K562 (cell line): ENCODE measurements around the gene NUMB. TPM values are rescaled to one million over a fixed set of nuclear protein-coding genes. Genes with fewer than 3 reads are reported as not detected.
A peak's percentile ranks its signal among the peaks of the same experiment; 100 is the strongest.

Experiments used
- ATAC-seq: fragments of 200-7000 bp; cut with Tn5 transposase; 3 replicates; pipeline ENCODE4 v1.9.1; 2020; ENCODE audit warnings: moderate library complexity
- BruUV-seq: library from RNA; stranded (reverse); fragments of 400-500 nt; replicated peaks from 2 replicates; lab custom pipeline; 2021; lab: Mats Ljungman, UMichigan
- CTCF ChIA-PET: fragments of 300-600 bp; formaldehyde crosslinking; extraction: SDS; loops from one replicate; lab custom pipeline; 2021; ENCODE audit warnings: low intra/inter-chr PET ratio; lab: Yijun Ruan, JAX
- POLR2A ChIA-PET: fragments of 300-600, 350-650 bp; sonication (Branson Sonifier 250); formaldehyde crosslinking; extraction: SDS; loops from one replicate; lab custom pipeline; 2021; ENCODE audit warnings: antibody characterized with exemption, inconsistent platforms; lab: Yijun Ruan, JAX
- DNase-seq, 4 experiments: peaks; one replicate each; pipeline versions ENCODE4 v3.0.0 to v3.0.0-alpha.2; 2011 to 2018; ENCODE audit warnings: low spot score in 3 of 4, mixed read lengths in 3 of 4; ENCODE audit errors: extremely low read depth in 1 of 4
- FAIRE-seq: peaks from 2 replicates; lab custom pipeline; 2011; peaks lifted over from hg19 to GRCh38; lab: Jason Lieb, UNC
- H2AFZ ChIP-seq: 2 replicates; pipeline ENCODE4 v1.6.0; 2011; ENCODE audit warnings: low read depth, low read length, control low read depth, inconsistent platforms
- H3K27ac ChIP-seq: fragments of 200-600 bp; 3 replicates; pipeline ENCODE4 v1.8.0; 2011; ENCODE audit warnings: low read depth, mild to moderate bottlenecking, control low read depth, inconsistent platforms, low read length, moderate library complexity, mixed read lengths; ENCODE audit errors: extremely low read depth
- H3K27me3 ChIP-seq, 2 experiments: fragments of 300-600 bp in 1 of 2; 2 replicates in 1 of 2; 3 replicates in 1 of 2; pipeline versions ENCODE4 v1.6.0 to v1.8.0; 2011; ENCODE audit warnings: inconsistent platforms in 2 of 2, low read length in 2 of 2, mild to moderate bottlenecking in 1 of 2, mixed read lengths in 1 of 2, moderate library complexity in 1 of 2; ENCODE audit not compliant: control insufficient read depth in 2 of 2, insufficient read depth in 2 of 2
- H3K36me3 ChIP-seq: fragments of 300-600 bp; 3 replicates; pipeline ENCODE4 v1.8.0; 2011; ENCODE audit warnings: mild to moderate bottlenecking, low read length, inconsistent platforms; ENCODE audit not compliant: control insufficient read depth, insufficient read depth
- H3K4me1 ChIP-seq, 2 experiments: fragments of 200-600 bp in 1 of 2; replicated peaks in 1 of 2; 2 replicates in 1 of 2; 3 replicates in 1 of 2; pipeline versions ENCODE4 v1.5.1 to v1.8.0; 2011; ENCODE audit warnings: inconsistent platforms in 2 of 2, low read length in 2 of 2, mild to moderate bottlenecking in 1 of 2, mixed read lengths in 1 of 2, moderate library complexity in 1 of 2; ENCODE audit not compliant: control insufficient read depth in 2 of 2, insufficient read depth in 2 of 2
- H3K4me2 ChIP-seq: 2 replicates; pipeline ENCODE4 v1.6.1; 2011; ENCODE audit warnings: low read length, control low read depth, inconsistent platforms, mixed read lengths; ENCODE audit not compliant: insufficient read depth
- H3K4me3 ChIP-seq: fragments of 200-600 bp; sonication (generic), shearing (Covaris generic); 2 replicates; pipeline ENCODE4 v1.5.1; 2016; ENCODE audit warnings: control low read depth, inconsistent platforms
- H3K79me2 ChIP-seq: fragments of 200-600 bp; 3 replicates; pipeline ENCODE4 v1.8.0; 2011; ENCODE audit warnings: low read length, inconsistent platforms; ENCODE audit not compliant: control insufficient read depth, insufficient read depth
- H3K9ac ChIP-seq, 2 experiments: 2 replicates each; pipeline versions ENCODE4 v1.6.0 to v1.6.1; 2011; ENCODE audit warnings: low read depth in 2 of 2, low read length in 2 of 2, control low read depth in 1 of 2, inconsistent platforms in 1 of 2, mild to moderate bottlenecking in 1 of 2, mixed read lengths in 1 of 2; ENCODE audit not compliant: insufficient read depth in 1 of 2
- H3K9me1 ChIP-seq: one replicate; pipeline ENCODE4 v1.6.0; 2011; ENCODE audit warnings: inconsistent platforms, mild to moderate bottlenecking, low read length, moderate library complexity; ENCODE audit not compliant: control insufficient read depth, insufficient read depth
- H3K9me3 ChIP-seq: replicated peaks from 2 replicates; pipeline ENCODE4 v1.5.1; 2011; ENCODE audit warnings: low read depth, low read length, inconsistent platforms; ENCODE audit not compliant: control insufficient read depth, insufficient read depth
- H4K20me1 ChIP-seq: replicated peaks from 2 replicates; pipeline ENCODE4 v1.6.1; 2011; ENCODE audit warnings: low read length, inconsistent platforms, mixed read lengths; ENCODE audit not compliant: control insufficient read depth, insufficient read depth
- CBX2 ChIP-seq: fragments of 200-600 bp; sonication (generic); IDR thresholded peaks from one replicate; pipeline ENCODE4 v1.6.1; 2012; ENCODE audit warnings: mild to moderate bottlenecking, low read length, inconsistent platforms; ENCODE audit not compliant: insufficient read depth, poor library complexity, severe bottlenecking
- KHSRP ChIP-seq: fragments of 450-650 bp; IDR thresholded peaks from 2 replicates; pipeline ENCODE4 v1.6.1; 2017
- PHF8 ChIP-seq: fragments of 200-600 bp; sonication (generic); IDR thresholded peaks from 2 replicates; pipeline ENCODE4 v1.6.1; 2012; ENCODE audit warnings: mixed run types, mild to moderate bottlenecking, inconsistent platforms, low read length, moderate library complexity, borderline replicate concordance
- SAFB ChIP-seq: fragments of 200-400 bp; formaldehyde crosslinking; IDR thresholded peaks from 2 replicates; pipeline ENCODE4 v1.6.1; 2017; ENCODE audit warnings: low read depth, low read length, borderline replicate concordance
- SRSF7 ChIP-seq: fragments of 200-400 bp; formaldehyde crosslinking; optimal IDR thresholded peaks from 2 replicates; pipeline ENCODE3; 2017; ENCODE audit warnings: mild to moderate bottlenecking, low read depth, low read length
- TRIM28 ChIP-seq: fragments of 450-650 bp; IDR thresholded peaks from 2 replicates; pipeline ENCODE4 v1.6.1; 2017
- XRCC4 ChIP-seq: IDR thresholded peaks from one replicate; pipeline ENCODE4 v1.6.1; 2011; ENCODE audit not compliant: insufficient read depth, insufficient read length; ENCODE audit errors: extremely low read depth
- ZFP36 ChIP-seq: fragments of 150-350 bp; IDR thresholded peaks from 2 replicates; pipeline ENCODE4 v1.6.1; 2018; ENCODE audit warnings: low read length, low read depth; ENCODE audit not compliant: partially characterized antibody
- ZNF77 ChIP-seq: fragments of 250-450 bp; sonication (Bioruptor Pico); IDR thresholded peaks from 2 replicates; pipeline ENCODE4 v1.5.0; 2020
- WGBS: fragments of 100-300 bp; shearing (Covaris generic); methylation state at CpG from one replicate; pipeline ENCODE4 v1.1.6; 2016; ENCODE audit warnings: low coverage, mixed read lengths; ENCODE audit not compliant: insufficient coverage; ENCODE audit errors: missing lambda C conversion rate; 5-methylcytosine and 5-hydroxymethylcytosine counted together
- in situ Hi-C: fragments of 300-500 bp; cut with MboI; formaldehyde crosslinking; loops from 4 replicates; pipeline ENCODE4 v1.15.0; 2018; ENCODE audit warnings: inconsistent platforms, mixed read lengths
- intact Hi-C: fragments of 100-400 bp; cut with micrococcal nuclease; formaldehyde crosslinking; loops from 2 replicates; pipeline ENCODE4 v1.14.2; 2022
- polyA plus RNA-seq, 8 experiments: library from polyadenylated mRNA; depleted of rRNA in 4 of 8; stranded (reverse) in 5 of 8; unstranded in 3 of 8; fragments of >200 nt; fragmentation: Nextera tagmentation in 2 of 8; fragmentation: Illumina TruSeq in 1 of 8; extraction: Ambion mirVana in 2 of 8; extraction: Trizol in 1 of 8; gene quantifications; 2 replicates each; pipeline versions ENCODE4 v1.2.1 to v1.2.3, GENCODE V29; 2011 to 2014; ENCODE audit warnings: inconsistent platforms in 1 of 8, missing spikeins in 1 of 8
- total RNA-seq, 7 experiments: library from RNA; depleted of rRNA in 6 of 7; stranded (reverse); fragments of >200 nt in 6 of 7; fragmentation: Illumina TruSeq in 2 of 7; extraction: Trizol in 2 of 7; gene quantifications; 2 replicates each; pipeline versions ENCODE4 v1.2.1 to v1.2.3, GENCODE V29; 2011 to 2021; ENCODE audit warnings: low replicate concordance in 1 of 7
- TF ChIP-seq, protein P1 (sequence below): fragments of 250-450 bp; sonication (Bioruptor Pico); IDR thresholded peaks from 2 replicates; pipeline ENCODE4 v1.8.0; 2021; ENCODE audit warnings: mild to moderate bottlenecking, moderate library complexity

The NUMB gene
- total and polyA plus RNA-seq, 9 of the 15 experiments (the other 6 are each of a cell fraction or from before 2014, with no cell fraction given): 13.5 to 54.0 (median 32.3) TPM

DNA sequence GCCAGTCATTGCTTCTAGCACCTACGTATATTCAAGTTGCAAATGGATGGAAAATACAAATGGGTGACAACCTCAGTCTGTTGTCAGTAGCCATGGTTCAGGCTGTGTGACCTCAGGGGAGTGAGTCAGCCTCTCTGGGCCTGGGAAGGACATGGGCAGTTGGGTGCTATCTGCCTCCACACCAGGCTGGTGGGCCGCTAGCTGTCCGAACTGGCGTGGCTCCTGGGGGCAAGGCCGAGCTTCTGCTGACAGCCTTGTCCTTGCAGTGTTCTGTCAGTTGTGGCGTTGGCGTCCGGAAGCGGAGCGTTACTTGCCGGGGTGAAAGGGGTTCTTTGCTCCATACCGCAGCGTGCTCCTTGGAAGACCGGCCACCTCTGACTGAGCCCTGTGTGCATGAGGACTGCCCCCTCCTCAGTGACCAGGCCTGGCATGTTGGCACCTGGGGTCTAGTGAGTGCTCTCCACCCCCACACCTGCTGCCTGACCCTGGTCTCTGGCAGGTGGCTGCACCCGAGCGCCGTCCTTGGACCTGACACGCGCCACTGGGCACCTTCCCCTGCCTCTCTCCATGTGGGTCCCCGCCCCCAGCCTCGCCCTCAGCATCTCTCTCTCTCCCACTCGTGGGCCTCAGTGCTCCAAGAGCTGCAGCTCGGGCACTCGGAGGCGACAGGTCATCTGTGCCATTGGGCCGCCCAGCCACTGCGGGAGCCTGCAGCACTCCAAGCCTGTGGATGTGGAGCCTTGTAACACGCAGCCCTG, 203.9 kb downstream of the NUMB start:
- Histone ChIP-seq H3K27me3 (no peaks in the 10 kb centered on the region), H3K4me2 (no peak overlapping the region), H3K9ac (no peak overlapping the region; a peak in 1 of 4 replicates), H3K9me3 (no peaks in the 10 kb centered on the region), H3K79me2 (no peaks in the 10 kb centered on the region), H3K27ac (no peak overlapping the region), H2AFZ (no peak overlapping the region), H3K9me1 (no peaks in the 10 kb centered on the region), H3K4me1 (peaks cover 0 to 21% of the 10 kb centered on the region in 2 experiments; a peak in 2 of 5 replicates), H3K36me3 (no peaks in the 10 kb centered on the region), H4K20me1 (no peaks in the 10 kb centered on the region), H3K4me3 (no peak overlapping the region)
- ATAC-seq: no peak
- DNase-seq: no peak
- ChIA-PET POLR2A (interaction anchor here (0.6 to 0.9 kb wide), 2 partner anchors 8 to 17 kb away, joined by 3 read pairs; no protein-coding TSS in a partner anchor), CTCF (no interaction called here)
- WGBS: 51% methylated on average over 7 of the region's 28 CpGs
- TF ChIP-seq ZNF77 (no peak), ZFP36 (peak; percentile 78)
- intact Hi-C loops (no loop called here), in situ Hi-C loops (no loop called here)
- no TSS peak for BruUV-seq
- FAIRE-seq: no peak

DNA sequence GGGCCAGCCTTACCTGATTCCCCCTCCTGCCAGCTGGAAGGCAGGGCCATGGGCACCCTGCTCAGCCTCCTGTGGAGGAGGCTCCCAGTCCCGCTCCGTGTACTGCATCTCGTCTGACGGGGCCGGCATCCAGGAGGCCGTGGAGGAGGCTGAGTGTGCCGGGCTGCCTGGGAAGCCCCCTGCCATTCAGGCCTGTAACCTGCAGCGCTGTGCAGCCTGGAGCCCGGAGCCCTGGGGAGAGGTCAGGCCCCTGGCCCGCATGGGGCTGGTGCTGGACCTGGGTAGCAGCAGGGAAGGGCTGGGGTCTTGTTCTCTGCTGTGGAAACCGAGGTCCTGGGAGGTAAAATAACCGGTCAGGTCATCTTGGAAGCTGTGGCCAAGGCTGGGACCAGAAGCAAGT, 204.6 kb downstream of the NUMB start:
- H3K27ac ChIP-seq: no peak overlapping the region
- ChIA-PET POLR2A (interaction anchor here (0.6 to 0.9 kb wide), 2 partner anchors 9 to 16 kb away, joined by 3 read pairs; no protein-coding TSS in a partner anchor), CTCF (no interaction called here)
- 21% methylated on average over 3 of the region's 12 CpGs for WGBS
- H3K36me3 ChIP-seq: no peaks in the 10 kb centered on the region
- no peaks in the 10 kb centered on the region for H3K79me2 ChIP-seq
- FAIRE-seq (no peak), DNase-seq (no peak), ATAC-seq (no peak)
- H3K4me3 ChIP-seq: no peak overlapping the region
- intact Hi-C loops: no loop called here
- no peak overlapping the region for H2AFZ ChIP-seq
- H4K20me1 ChIP-seq: no peaks in the 10 kb centered on the region
- H3K4me2 ChIP-seq: no peak overlapping the region
- H3K9me3 ChIP-seq: no peaks in the 10 kb centered on the region
- H3K9me1 ChIP-seq: no peaks in the 10 kb centered on the region
- no peaks in the 10 kb centered on the region for H3K27me3 ChIP-seq
- peaks cover 4 to 18% of the 10 kb centered on the region in 2 experiments; a peak in 3 of 5 replicates for H3K4me1 ChIP-seq
- no TSS peak for BruUV-seq
- in situ Hi-C loops: no loop called here
- no peak overlapping the region for H3K9ac ChIP-seq
- TF ChIP-seq, protein P1, sequence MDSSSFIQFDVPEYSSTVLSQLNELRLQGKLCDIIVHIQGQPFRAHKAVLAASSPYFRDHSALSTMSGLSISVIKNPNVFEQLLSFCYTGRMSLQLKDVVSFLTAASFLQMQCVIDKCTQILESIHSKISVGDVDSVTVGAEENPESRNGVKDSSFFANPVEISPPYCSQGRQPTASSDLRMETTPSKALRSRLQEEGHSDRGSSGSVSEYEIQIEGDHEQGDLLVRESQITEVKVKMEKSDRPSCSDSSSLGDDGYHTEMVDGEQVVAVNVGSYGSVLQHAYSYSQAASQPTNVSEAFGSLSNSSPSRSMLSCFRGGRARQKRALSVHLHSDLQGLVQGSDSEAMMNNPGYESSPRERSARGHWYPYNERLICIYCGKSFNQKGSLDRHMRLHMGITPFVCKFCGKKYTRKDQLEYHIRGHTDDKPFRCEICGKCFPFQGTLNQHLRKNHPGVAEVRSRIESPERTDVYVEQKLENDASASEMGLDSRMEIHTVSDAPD: no peak
- no peak for TF ChIP-seq KHSRP
- no peak for TF ChIP-seq SRSF7
- no peak for TF ChIP-seq XRCC4
- TF ChIP-seq SAFB: no peak
- no peak for TF ChIP-seq CBX2
- TF ChIP-seq PHF8: no peak
- no peak for TF ChIP-seq TRIM28
